ENCODE results near the gene COL8A1.

DNA sequence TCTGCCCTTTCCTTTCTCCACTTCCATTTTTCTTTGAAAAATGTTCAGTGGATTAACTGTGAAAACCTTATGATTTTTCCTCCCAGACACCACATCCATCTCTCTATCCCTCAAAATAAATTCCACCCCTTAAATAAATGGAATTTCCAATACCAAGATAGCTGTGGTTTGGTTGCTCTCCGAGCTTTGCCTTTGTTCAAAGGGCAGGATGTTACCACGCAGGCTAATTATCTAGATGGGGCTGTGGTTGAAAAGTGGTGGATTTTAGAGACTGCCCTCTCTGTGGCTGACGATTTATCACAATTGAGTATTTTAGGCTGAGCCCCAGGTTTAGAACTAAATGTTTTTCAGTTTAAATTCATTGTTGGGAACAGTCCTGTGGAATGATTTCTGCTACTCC lies 142.4 kb downstream of the COL8A1 start:
- TF ChIP-seq EZH2 (IDR thresholded peaks at IDR 0.05; ENCODE audit: borderline replicate concordance, control insufficient read depth, low read depth, low read length) (no peak), RAD21 (IDR thresholded peaks at IDR 0.05; ENCODE audit: insufficient read depth, low read depth, low read length) (no peak), POLR2AphosphoS5 (IDR thresholded peaks at IDR 0.05; ENCODE audit: low read length) (no peak), EP300 (IDR thresholded peaks at IDR 0.05; ENCODE audit: borderline replicate concordance in 1 of 2, control insufficient read depth in 1 of 2, low read depth in 2 of 2, low read length in 2 of 2) (no peak), HDGF (IDR thresholded peaks at IDR 0.05) (no peak)
- TF ChIP-seq, protein P1, sequence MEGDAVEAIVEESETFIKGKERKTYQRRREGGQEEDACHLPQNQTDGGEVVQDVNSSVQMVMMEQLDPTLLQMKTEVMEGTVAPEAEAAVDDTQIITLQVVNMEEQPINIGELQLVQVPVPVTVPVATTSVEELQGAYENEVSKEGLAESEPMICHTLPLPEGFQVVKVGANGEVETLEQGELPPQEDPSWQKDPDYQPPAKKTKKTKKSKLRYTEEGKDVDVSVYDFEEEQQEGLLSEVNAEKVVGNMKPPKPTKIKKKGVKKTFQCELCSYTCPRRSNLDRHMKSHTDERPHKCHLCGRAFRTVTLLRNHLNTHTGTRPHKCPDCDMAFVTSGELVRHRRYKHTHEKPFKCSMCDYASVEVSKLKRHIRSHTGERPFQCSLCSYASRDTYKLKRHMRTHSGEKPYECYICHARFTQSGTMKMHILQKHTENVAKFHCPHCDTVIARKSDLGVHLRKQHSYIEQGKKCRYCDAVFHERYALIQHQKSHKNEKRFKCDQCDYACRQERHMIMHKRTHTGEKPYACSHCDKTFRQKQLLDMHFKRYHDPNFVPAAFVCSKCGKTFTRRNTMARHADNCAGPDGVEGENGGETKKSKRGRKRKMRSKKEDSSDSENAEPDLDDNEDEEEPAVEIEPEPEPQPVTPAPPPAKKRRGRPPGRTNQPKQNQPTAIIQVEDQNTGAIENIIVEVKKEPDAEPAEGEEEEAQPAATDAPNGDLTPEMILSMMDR (IDR thresholded peaks at IDR 0.05 in 2 of 3, conservative IDR thresholded peaks at IDR 0.05 in 1 of 3; ENCODE audit: control insufficient read depth in 2 of 3, extremely low read depth in 1 of 3, insufficient read depth in 1 of 3, low read depth in 3 of 3, low read length in 3 of 3): no peak

Data from GM12878 (cell line).